ENCODE results near the gene HS6ST1. TPM values are rescaled to one million over a fixed set of nuclear protein-coding genes. Genes with fewer than 3 reads are reported as not detected.
"Not testable (repeated sequence)": the region's sequence is repeated elsewhere in the genome, so short reads cannot be mapped to it uniquely, and the experiment has no call there.

HS6ST1 gene
- total RNA-seq, 1 donor from 2014 or later, result 23.3 TPM

- Mint-ChIP-seq H3K36me3 (ENCODE audit: low read depth, unreplicated experiment) (peaks cover 8% of the 10 kb centered on the region), H3K27ac (ENCODE audit: unreplicated experiment) (no peak overlapping the region), H3K27me3 (ENCODE audit: unreplicated experiment) (peaks cover 18% of the 10 kb centered on the region), H3K4me1 (ENCODE audit: unreplicated experiment) (peaks cover 12% of the 10 kb centered on the region), H3K4me3 (ENCODE audit: unreplicated experiment) (peak overlapping the region; percentile 81), H3K9me3 (ENCODE audit: unreplicated experiment) (no peaks in the 10 kb centered on the region)
- no peak for DNase-seq (ENCODE audit: low spot score)
- no peak for TF ChIP-seq CTCF (IDR thresholded peaks at IDR 0.05; ENCODE audit: unreplicated experiment)
Measured at GRCh38 chr2:128319631-128320191, 1.0 kb upstream of the HS6ST1 start.

DNA sequence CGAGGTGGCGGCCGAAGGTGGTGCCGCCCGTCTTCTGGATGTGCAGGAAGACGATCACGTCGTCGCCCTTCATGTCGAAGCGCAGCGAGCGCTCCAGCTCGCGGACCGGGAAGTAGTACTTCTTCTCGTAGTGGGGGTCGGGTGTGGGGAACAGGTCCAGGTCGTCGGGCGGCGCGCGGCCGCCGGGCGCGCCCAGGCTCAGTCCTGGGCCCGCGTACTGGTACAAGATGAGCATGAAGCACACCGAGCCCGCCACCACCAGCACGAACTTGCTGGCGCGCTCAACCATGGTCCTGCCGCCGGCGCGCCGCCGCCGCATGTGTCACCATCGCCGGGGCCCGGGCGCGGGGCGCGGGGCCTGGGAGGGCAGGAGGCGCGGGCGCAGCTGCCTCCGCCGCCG is 423 bp downstream of the HS6ST1 start:
- H3K9me3 Mint-ChIP-seq (ENCODE audit: unreplicated experiment); H3K27ac Mint-ChIP-seq (ENCODE audit: unreplicated experiment); DNase-seq (ENCODE audit: low spot score); H3K4me3 Mint-ChIP-seq (ENCODE audit: unreplicated experiment): not testable (repeated sequence)
- peaks cover 12% of the 10 kb centered on the region for H3K36me3 Mint-ChIP-seq (ENCODE audit: low read depth, unreplicated experiment)
- H3K4me1 Mint-ChIP-seq (ENCODE audit: unreplicated experiment), result peaks cover 12% of the 10 kb centered on the region
- H3K27me3 Mint-ChIP-seq (ENCODE audit: unreplicated experiment), result peaks cover 21% of the 10 kb centered on the region

DNA sequence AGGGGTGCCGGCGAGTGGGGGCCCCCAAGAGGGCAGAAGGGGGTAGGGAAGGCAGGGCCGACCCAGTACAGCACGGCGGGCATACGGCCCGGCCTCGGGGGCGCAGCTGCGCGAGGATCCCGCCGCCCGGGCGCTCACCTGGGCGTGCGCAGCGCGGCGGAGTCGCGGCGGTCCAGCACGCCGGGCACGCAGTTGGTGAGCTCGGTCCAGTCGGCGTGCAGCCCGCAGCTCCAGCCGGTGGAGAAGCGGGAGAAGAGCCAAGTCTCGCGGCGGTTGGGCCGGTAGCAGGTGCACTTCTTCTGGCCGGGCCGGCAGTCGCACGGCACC is 806 bp downstream of the HS6ST1 start:
- not testable (repeated sequence) for H3K9me3 Mint-ChIP-seq (ENCODE audit: unreplicated experiment); DNase-seq (ENCODE audit: low spot score); H3K27ac Mint-ChIP-seq (ENCODE audit: unreplicated experiment)
- H3K4me1 Mint-ChIP-seq (ENCODE audit: unreplicated experiment), result peaks cover 12% of the 10 kb centered on the region
- H3K36me3 Mint-ChIP-seq (ENCODE audit: low read depth, unreplicated experiment), result peaks cover 12% of the 10 kb centered on the region
- H3K27me3 Mint-ChIP-seq (ENCODE audit: unreplicated experiment), result peaks cover 23% of the 10 kb centered on the region
- peak overlapping the region; percentile 89 for H3K4me3 Mint-ChIP-seq (ENCODE audit: unreplicated experiment)

- Mint-ChIP-seq H3K36me3 (ENCODE audit: low read depth, unreplicated experiment) (peaks cover 12% of the 10 kb centered on the region), H3K4me3 (ENCODE audit: unreplicated experiment) (peak overlapping the region; percentile 89), H3K9me3 (ENCODE audit: unreplicated experiment) (no peaks in the 10 kb centered on the region), H3K4me1 (ENCODE audit: unreplicated experiment) (peaks cover 12% of the 10 kb centered on the region), H3K27me3 (ENCODE audit: unreplicated experiment) (peaks cover 23% of the 10 kb centered on the region), H3K27ac (ENCODE audit: unreplicated experiment) (no peak overlapping the region)
- TF ChIP-seq CTCF (IDR thresholded peaks at IDR 0.05; ENCODE audit: unreplicated experiment), result no peak
- peak; percentile 8 for DNase-seq (ENCODE audit: low spot score)
Measured at GRCh38 chr2:128317181-128317898, 1.3 kb downstream of the HS6ST1 start.

GRCh38 chr2:128316777-128317180 is 1.9 kb downstream of the HS6ST1 start:
- Mint-ChIP-seq H3K36me3 (ENCODE audit: low read depth, unreplicated experiment) (peaks cover 12% of the 10 kb centered on the region), H3K4me1 (ENCODE audit: unreplicated experiment) (peaks cover 12% of the 10 kb centered on the region), H3K9me3 (ENCODE audit: unreplicated experiment) (no peaks in the 10 kb centered on the region), H3K4me3 (ENCODE audit: unreplicated experiment) (peak overlapping the region; percentile 89), H3K27me3 (ENCODE audit: unreplicated experiment) (peaks cover 23% of the 10 kb centered on the region), H3K27ac (ENCODE audit: unreplicated experiment) (no peak overlapping the region)
- peak; percentile 3 for DNase-seq (ENCODE audit: low spot score)
- no peak for TF ChIP-seq CTCF (IDR thresholded peaks at IDR 0.05; ENCODE audit: unreplicated experiment)
